ENCODE measurements around the gene CLBA1.

CLBA1 gene

GRCh38 chr14:104953896-104954656 is 31.5 kb upstream of the CLBA1 start:
- DNase-seq (ENCODE audit: low read depth), result no peak
- TF ChIP-seq, protein P1, sequence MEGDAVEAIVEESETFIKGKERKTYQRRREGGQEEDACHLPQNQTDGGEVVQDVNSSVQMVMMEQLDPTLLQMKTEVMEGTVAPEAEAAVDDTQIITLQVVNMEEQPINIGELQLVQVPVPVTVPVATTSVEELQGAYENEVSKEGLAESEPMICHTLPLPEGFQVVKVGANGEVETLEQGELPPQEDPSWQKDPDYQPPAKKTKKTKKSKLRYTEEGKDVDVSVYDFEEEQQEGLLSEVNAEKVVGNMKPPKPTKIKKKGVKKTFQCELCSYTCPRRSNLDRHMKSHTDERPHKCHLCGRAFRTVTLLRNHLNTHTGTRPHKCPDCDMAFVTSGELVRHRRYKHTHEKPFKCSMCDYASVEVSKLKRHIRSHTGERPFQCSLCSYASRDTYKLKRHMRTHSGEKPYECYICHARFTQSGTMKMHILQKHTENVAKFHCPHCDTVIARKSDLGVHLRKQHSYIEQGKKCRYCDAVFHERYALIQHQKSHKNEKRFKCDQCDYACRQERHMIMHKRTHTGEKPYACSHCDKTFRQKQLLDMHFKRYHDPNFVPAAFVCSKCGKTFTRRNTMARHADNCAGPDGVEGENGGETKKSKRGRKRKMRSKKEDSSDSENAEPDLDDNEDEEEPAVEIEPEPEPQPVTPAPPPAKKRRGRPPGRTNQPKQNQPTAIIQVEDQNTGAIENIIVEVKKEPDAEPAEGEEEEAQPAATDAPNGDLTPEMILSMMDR (IDR thresholded peaks at IDR 0.05; ENCODE audit: low read depth, low read length, missing control alignments), result no peak
- no peak overlapping the region for H3K4me3 ChIP-seq (ENCODE audit: low read depth, low read length)
- in situ Hi-C loops (cut with HindIII; ENCODE audit: low sequenced_read_pairs), result no loop called here

- DNase-seq (ENCODE audit: low read depth), result no peak
- TF ChIP-seq, protein P1 (IDR thresholded peaks at IDR 0.05; ENCODE audit: low read depth, low read length, missing control alignments), result no peak
- in situ Hi-C loops (cut with HindIII; ENCODE audit: low sequenced_read_pairs), result loop anchor here (5.0 kb wide), 1 partner anchor 48 kb away; no protein-coding TSS in a partner anchor
- no peak overlapping the region for H3K4me3 ChIP-seq (ENCODE audit: low read depth, low read length)
Measured at GRCh38 chr14:104954746-104955395, 30.7 kb upstream of the CLBA1 start.

DNA sequence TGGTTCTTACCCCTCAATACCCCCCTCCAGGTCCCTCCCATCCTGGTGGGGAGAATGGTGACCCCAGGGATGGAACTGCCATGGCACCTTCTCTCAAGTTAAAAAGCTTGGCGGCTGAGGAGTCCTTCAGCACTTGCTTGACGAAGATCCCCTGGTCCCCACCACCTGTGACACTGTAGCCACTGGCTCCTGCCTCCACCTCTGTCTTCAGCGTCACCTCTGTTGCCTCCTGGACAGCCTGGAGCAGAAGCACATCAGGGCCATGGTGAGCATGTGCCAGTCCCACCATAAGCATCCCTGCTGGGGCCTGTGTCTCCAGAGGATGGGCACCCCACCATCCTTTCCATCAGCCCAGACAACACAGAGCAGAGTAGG is 30.2 kb upstream of the CLBA1 start:
- TF ChIP-seq, protein P1 (IDR thresholded peaks at IDR 0.05; ENCODE audit: low read depth, low read length, missing control alignments), result no peak
- no peak overlapping the region for H3K4me3 ChIP-seq (ENCODE audit: low read depth, low read length)
- in situ Hi-C loops (cut with HindIII; ENCODE audit: low sequenced_read_pairs), result loop anchor here (5.0 kb wide), 1 partner anchor 48 kb away; no protein-coding TSS in a partner anchor
- DNase-seq (ENCODE audit: low read depth), result no peak

GRCh38 chr14:104956290-104956890 is 29.2 kb upstream of the CLBA1 start:
- in situ Hi-C loops (cut with HindIII; ENCODE audit: low sequenced_read_pairs), result loop anchor here (5.0 kb wide), 1 partner anchor 49 kb away; no protein-coding TSS in a partner anchor
- TF ChIP-seq, protein P1 (IDR thresholded peaks at IDR 0.05; ENCODE audit: low read depth, low read length, missing control alignments), result no peak
- H3K4me3 ChIP-seq (ENCODE audit: low read depth, low read length), result no peak overlapping the region
- no peak for DNase-seq (ENCODE audit: low read depth)

DNA sequence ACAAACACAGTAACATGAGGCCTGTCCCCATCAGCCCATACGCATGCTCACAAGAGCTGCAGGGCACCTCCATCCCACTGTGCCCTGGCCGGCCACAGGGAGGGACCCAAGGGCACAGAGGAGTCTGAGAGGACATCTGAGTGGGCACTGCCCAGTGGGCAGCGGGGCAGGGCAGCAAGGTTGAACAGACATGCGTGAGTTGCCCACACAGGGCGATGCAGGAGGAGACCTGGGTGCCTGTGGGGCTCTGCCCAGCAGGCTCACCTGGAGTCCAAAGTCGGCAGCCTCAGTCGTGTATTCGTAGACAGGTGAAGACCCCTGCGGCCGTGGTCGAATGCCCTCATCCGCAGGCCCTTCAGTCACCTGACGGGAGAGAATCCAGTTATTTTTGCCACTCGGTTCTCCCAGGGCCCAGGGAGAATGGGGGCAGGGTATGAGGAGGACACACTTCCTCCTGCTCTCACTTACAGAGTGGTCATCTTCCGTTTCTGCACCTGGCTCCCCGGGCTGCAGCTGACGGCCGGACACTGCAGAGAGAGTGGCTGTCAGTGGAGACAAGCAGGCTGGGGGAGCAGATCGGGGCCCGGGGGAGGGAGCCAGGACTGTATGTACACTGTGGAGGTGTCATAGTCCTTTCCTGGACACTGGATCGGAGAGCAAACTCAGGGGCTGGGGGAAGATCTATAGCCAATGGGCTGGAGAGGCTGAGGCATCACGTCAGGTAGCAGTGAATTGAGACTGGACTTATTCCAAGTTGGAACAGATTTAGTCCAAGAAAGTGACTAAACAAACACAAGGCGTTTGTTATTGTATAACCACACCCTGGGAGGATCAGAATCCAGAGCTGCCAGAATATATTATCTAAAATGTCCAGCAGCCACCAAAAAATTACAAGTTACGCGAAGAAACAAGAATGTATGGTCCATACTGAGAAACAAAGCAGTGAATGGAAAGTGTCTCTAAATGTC is 28.2 kb upstream of the CLBA1 start:
- H3K4me3 ChIP-seq (ENCODE audit: low read depth, low read length), result no peak overlapping the region
- in situ Hi-C loops (cut with HindIII; ENCODE audit: low sequenced_read_pairs), result loop anchor here (5.0 kb wide), 1 partner anchor 50 kb away; no protein-coding TSS in a partner anchor
- DNase-seq (ENCODE audit: low read depth), result no peak
- TF ChIP-seq, protein P1 (IDR thresholded peaks at IDR 0.05; ENCODE audit: low read depth, low read length, missing control alignments), result no peak
